Measurements from ENCODE around the gene CFAP52.
"Not testable (repeated sequence)": the region's sequence is repeated elsewhere in the genome, so short reads cannot be mapped to it uniquely, and the experiment has no call there.

The CFAP52 gene

DNA sequence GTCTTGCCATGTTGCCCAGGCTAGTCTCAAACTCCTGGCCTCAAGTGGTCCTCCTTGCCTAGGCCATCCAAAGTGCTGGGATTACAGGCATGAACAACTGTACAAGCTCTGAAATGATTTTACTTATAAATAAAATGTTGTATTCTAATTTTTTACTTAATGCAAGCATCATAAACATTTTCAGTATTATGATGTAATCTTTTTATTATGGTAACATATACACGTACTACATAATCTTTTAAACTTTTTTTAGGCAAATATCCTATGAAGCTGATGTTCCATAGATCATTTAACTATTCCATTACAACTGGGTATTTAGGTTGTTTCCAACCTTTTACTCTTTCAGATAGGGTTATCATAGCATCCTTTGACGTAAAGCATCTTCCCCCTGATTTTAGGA, 35.1 kb downstream of the CFAP52 start:
- H3K27me3 Mint-ChIP-seq, result peaks cover 4% of the 10 kb centered on the region
- no peaks in the 10 kb centered on the region for H3K9me3 Mint-ChIP-seq
- H3K27ac Mint-ChIP-seq, result no peak overlapping the region
- no peak overlapping the region for H3K4me3 Mint-ChIP-seq
- no peaks in the 10 kb centered on the region for H3K4me1 Mint-ChIP-seq
- no peaks in the 10 kb centered on the region for H3K36me3 Mint-ChIP-seq

DNA sequence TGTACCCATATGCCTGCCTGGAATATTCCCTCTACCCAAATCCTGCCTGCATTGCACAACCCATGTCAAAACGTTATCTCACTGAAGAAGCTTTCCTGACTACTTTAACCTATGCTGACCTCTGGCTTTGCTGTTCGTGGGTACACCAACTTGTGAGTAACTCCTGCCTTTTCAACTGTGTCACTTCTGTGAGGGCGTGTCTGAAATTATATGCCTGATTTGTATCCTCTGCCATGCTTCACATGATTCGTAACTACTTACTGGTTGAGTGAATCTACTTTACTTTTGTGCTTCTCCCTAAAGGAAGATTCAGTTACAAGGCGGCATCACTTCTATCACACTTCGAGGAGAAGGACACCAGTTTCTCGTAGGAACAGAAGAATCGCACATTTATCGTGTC, 35.6 kb downstream of the CFAP52 start:
- H3K4me3 Mint-ChIP-seq, result no peak overlapping the region
- H3K36me3 Mint-ChIP-seq, result no peaks in the 10 kb centered on the region
- H3K9me3 Mint-ChIP-seq, result no peaks in the 10 kb centered on the region
- H3K4me1 Mint-ChIP-seq, result no peaks in the 10 kb centered on the region
- peaks cover 4% of the 10 kb centered on the region for H3K27me3 Mint-ChIP-seq
- no peak overlapping the region for H3K27ac Mint-ChIP-seq

DNA sequence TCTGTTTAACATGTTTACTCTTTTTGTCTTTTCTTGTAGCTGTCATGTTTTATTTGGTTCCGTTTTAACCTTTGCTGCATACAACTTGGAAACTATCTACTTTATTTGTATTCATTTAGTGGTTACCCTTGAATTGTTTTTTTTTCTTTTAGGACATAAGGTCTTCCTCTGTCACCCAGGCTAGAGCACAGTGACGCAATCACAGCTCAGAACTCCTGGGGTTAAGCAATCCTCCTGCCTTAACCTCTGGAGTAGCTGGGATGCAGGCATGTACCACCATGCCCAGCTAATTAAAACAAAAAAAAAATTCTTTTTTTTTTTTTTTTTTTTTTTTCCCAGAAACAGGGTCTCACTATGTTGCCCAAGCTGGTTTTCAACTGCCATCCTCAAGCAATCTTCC, 39.0 kb downstream of the CFAP52 start:
- Mint-ChIP-seq H3K4me1 (no peaks in the 10 kb centered on the region), H3K27ac (no peak overlapping the region), H3K36me3 (no peaks in the 10 kb centered on the region), H3K9me3 (no peaks in the 10 kb centered on the region), H3K27me3 (no peaks in the 10 kb centered on the region), H3K4me3 (no peak overlapping the region)

DNA sequence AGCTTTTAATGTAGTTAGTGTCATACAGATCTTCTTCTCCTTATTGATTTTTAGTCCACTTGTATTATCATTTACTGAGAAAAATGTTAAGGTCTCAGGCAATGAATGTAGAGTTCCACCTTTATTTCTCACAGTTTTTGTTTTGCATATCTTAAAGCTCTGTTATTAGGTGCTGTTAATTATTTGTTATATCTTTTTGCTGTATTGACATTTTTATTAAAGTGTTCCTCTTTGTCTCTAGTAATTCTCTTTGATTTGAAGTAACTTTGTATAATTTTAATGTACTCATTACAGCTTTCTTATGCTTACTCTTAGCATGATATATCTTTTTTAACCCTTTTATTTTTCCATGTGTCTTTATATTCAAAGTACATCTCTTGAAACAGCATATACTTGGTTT, 46.5 kb downstream of the CFAP52 start:
- no peak overlapping the region for H3K4me3 Mint-ChIP-seq
- H3K27ac Mint-ChIP-seq, result no peak overlapping the region
- H3K9me3 Mint-ChIP-seq, result peaks cover 26% of the 10 kb centered on the region
- no peaks in the 10 kb centered on the region for H3K4me1 Mint-ChIP-seq
- no peaks in the 10 kb centered on the region for H3K27me3 Mint-ChIP-seq
- H3K36me3 Mint-ChIP-seq, result peaks cover 4% of the 10 kb centered on the region

- no peak overlapping the region for H3K4me3 Mint-ChIP-seq
- peaks cover 17% of the 10 kb centered on the region for H3K9me3 Mint-ChIP-seq
- peaks cover 4% of the 10 kb centered on the region for H3K36me3 Mint-ChIP-seq
- H3K4me1 Mint-ChIP-seq, result no peaks in the 10 kb centered on the region
- H3K27me3 Mint-ChIP-seq, result peaks cover 13% of the 10 kb centered on the region
- H3K27ac Mint-ChIP-seq, result no peak overlapping the region
Observed at GRCh38 chr17:9628509-9628908, 52.1 kb downstream of the CFAP52 start.

- H3K4me3 Mint-ChIP-seq, result no peak overlapping the region
- no peaks in the 10 kb centered on the region for H3K36me3 Mint-ChIP-seq
- H3K4me1 Mint-ChIP-seq, result no peaks in the 10 kb centered on the region
- H3K27ac Mint-ChIP-seq, result no peak overlapping the region
- peaks cover 18% of the 10 kb centered on the region for H3K27me3 Mint-ChIP-seq
- H3K9me3 Mint-ChIP-seq, result no peaks in the 10 kb centered on the region
Observed at GRCh38 chr17:9632741-9633140, 56.3 kb downstream of the CFAP52 start.

- peaks cover 12% of the 10 kb centered on the region for H3K27me3 Mint-ChIP-seq
- no peaks in the 10 kb centered on the region for H3K4me1 Mint-ChIP-seq
- no peak overlapping the region for H3K27ac Mint-ChIP-seq
Observed at GRCh38 chr17:9635340-9635739, 58.9 kb downstream of the CFAP52 start.

GRCh38 chr17:9636501-9636900, 60.1 kb downstream of the CFAP52 start:
- Mint-ChIP-seq H3K4me1 (no peaks in the 10 kb centered on the region), H3K27me3 (peaks cover 9% of the 10 kb centered on the region), H3K4me3 (no peak overlapping the region), H3K36me3 (no peaks in the 10 kb centered on the region), H3K27ac (no peak overlapping the region), H3K9me3 (no peaks in the 10 kb centered on the region)

More at GRCh38 chr17:9635340-9635739, 58.9 kb downstream of the CFAP52 start:
- H3K36me3 Mint-ChIP-seq, result no peaks in the 10 kb centered on the region
- H3K4me3 Mint-ChIP-seq, result no peak overlapping the region
- H3K9me3 Mint-ChIP-seq, result no peaks in the 10 kb centered on the region

DNA sequence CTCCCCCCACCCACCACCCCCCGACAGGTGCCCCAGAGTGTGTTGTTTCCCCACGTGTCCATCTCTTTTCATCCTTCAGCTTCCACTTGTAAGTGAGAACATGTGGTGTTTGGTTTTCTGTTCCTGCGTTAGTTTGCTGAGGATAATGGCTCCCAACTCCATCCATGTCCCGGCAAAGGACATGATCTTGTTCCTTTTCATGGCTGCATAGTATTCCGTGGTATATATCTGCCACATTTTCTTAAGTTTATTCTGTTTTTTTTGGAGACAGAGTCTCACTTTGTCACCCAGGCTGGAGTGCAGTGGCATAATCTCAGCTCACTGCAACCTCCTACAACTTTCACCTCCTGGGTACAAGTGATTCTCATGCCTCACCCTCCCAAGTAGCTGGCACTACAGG, 63.9 kb downstream of the CFAP52 start:
- H3K27ac Mint-ChIP-seq, H3K4me3 Mint-ChIP-seq, H3K36me3 Mint-ChIP-seq, H3K4me1 Mint-ChIP-seq, H3K9me3 Mint-ChIP-seq: not testable (repeated sequence)
- peaks cover 15% of the 10 kb centered on the region for H3K27me3 Mint-ChIP-seq

- no peaks in the 10 kb centered on the region for H3K36me3 Mint-ChIP-seq
- peak overlapping the region; percentile 42 for H3K4me3 Mint-ChIP-seq
- no peaks in the 10 kb centered on the region for H3K9me3 Mint-ChIP-seq
- H3K27me3 Mint-ChIP-seq, result peaks cover 30% of the 10 kb centered on the region
- H3K4me1 Mint-ChIP-seq, result peaks cover 12% of the 10 kb centered on the region
- no peak overlapping the region for H3K27ac Mint-ChIP-seq
Observed at GRCh38 chr17:9643611-9644010, 67.2 kb downstream of the CFAP52 start.

- Mint-ChIP-seq H3K27ac (no peak within 1 kb of the TSS), H3K4me3 (peak within 1 kb of the TSS; percentile 81), H3K4me1 (peaks cover 12% of the 10 kb centered on the region), H3K27me3 (peaks cover 33% of the 10 kb centered on the region), H3K9me3 (no peaks in the 10 kb centered on the region), H3K36me3 (no peaks in the 10 kb centered on the region)
Observed at GRCh38 chr17:9644910-9645751, 68.7 kb downstream of the CFAP52 start, which contains the start of gene USP43. Gene USP43, plus strand, starts transcription at chr17:9645517. Its CDS starts 116 bp downstream, at chr17:9645633.

DNA sequence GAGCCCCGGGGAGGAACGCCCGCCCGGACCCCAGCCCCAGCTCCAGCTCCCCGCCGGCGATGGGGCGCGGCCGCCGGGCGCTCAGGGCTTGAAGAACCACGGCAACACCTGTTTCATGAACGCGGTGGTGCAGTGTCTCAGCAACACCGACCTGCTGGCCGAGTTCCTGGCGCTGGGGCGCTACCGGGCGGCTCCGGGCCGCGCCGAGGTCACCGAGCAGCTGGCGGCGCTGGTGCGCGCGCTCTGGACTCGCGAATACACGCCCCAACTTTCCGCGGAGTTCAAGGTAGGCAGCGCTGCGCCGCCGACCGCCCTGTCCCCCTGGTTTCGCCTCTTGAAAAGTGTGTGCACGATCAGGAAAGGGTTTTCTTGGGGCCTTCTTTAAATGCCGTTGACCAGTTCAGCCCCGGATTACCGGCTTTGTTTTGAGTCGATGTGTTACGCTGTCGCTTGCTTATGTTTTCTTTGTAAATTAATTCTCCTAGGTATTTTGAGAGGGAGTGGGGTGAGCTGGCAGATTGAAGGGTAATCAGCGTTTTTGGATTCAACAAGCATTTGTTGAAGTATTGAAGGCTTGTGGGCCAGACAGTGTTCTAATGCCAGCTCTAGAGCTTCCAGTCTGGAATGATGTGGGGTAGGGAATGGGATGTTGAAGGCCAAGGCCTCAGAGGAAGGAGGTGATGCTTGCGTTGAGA, 69.6 kb downstream of the CFAP52 start:
- H3K4me3 Mint-ChIP-seq, result peak overlapping the region; percentile 75
- H3K4me1 Mint-ChIP-seq, result peaks cover 12% of the 10 kb centered on the region
- peaks cover 32% of the 10 kb centered on the region for H3K27me3 Mint-ChIP-seq
- no peak overlapping the region for H3K27ac Mint-ChIP-seq
- H3K9me3 Mint-ChIP-seq, result no peaks in the 10 kb centered on the region
- no peaks in the 10 kb centered on the region for H3K36me3 Mint-ChIP-seq

- peaks cover 12% of the 10 kb centered on the region for H3K4me1 Mint-ChIP-seq
Observed at GRCh38 chr17:9646546-9646885, 70.1 kb downstream of the CFAP52 start.

GRCh38 chr17:9647014-9647413, 70.6 kb downstream of the CFAP52 start:
- Mint-ChIP-seq H3K9me3 (no peaks in the 10 kb centered on the region), H3K36me3 (no peaks in the 10 kb centered on the region), H3K27me3 (peaks cover 38% of the 10 kb centered on the region), H3K4me1 (peaks cover 12% of the 10 kb centered on the region), H3K4me3 (no peak overlapping the region), H3K27ac (no peak overlapping the region)

More at GRCh38 chr17:9646546-9646885, 70.1 kb downstream of the CFAP52 start:
- Mint-ChIP-seq H3K4me3 (peak overlapping the region; percentile 75), H3K36me3 (no peaks in the 10 kb centered on the region), H3K27me3 (peaks cover 36% of the 10 kb centered on the region), H3K9me3 (no peaks in the 10 kb centered on the region), H3K27ac (no peak overlapping the region)

GRCh38 chr17:9648521-9649110, 72.2 kb downstream of the CFAP52 start:
- peaks cover 12% of the 10 kb centered on the region for H3K4me1 Mint-ChIP-seq
- H3K9me3 Mint-ChIP-seq, result no peaks in the 10 kb centered on the region
- H3K4me3 Mint-ChIP-seq, result no peak overlapping the region
- no peaks in the 10 kb centered on the region for H3K36me3 Mint-ChIP-seq
- peak overlapping the region; percentile 2 for H3K27ac Mint-ChIP-seq
- peaks cover 36% of the 10 kb centered on the region for H3K27me3 Mint-ChIP-seq

All from activated naive CD4-positive, alpha-beta T cell treated with anti-CD3 and anti-CD28 coated beads, Interleukin-2, amount 50 U/mL, for 24 hours (primary cell).